GM18505 (cell line): Measurements from ENCODE around the gene FGF22.

ENCODE experiments used
- ATAC-seq: cut with Tn5 transposase; IDR thresholded peaks from one replicate; pipeline ENCODE4 v1.9.1; 2021; ENCODE audit not compliant: unreplicated experiment
- POLR2A ChIP-seq: IDR thresholded peaks from 4 replicates; pipeline ENCODE4 v1.6.1; 2011; ENCODE audit warnings: borderline replicate concordance; ENCODE audit not compliant: insufficient read depth, insufficient read length; ENCODE audit errors: extremely low read depth

Gene FGF22

GRCh38 chr19:639253-640160 lies at the start of gene FGF22:
TSS of gene FGF22 (plus strand) at chr19:639879. CDS start at chr19:639926, 47 bp downstream.
- no peak for TF ChIP-seq POLR2A
- ATAC-seq = peak; percentile 46

- no peak for TF ChIP-seq POLR2A
- no peak for ATAC-seq
Observed at GRCh38 chr19:590396-590745, 49.3 kb upstream of the FGF22 start.

GRCh38 chr19:590750-591098 lies 49.0 kb upstream of the FGF22 start:
- no peak for ATAC-seq
- TF ChIP-seq POLR2A = no peak

GRCh38 chr19:591099-591958 lies 48.4 kb upstream of the FGF22 start:
- TF ChIP-seq POLR2A = no peak
- ATAC-seq = no peak

- TF ChIP-seq POLR2A = no peak
- no peak for ATAC-seq
Observed at GRCh38 chr19:592101-592500, 47.6 kb upstream of the FGF22 start.

GRCh38 chr19:593055-593454 lies 46.6 kb upstream of the FGF22 start:
- TF ChIP-seq POLR2A = no peak
- ATAC-seq = no peak

- TF ChIP-seq POLR2A = no peak
- no peak for ATAC-seq
Observed at GRCh38 chr19:593505-593904, 46.2 kb upstream of the FGF22 start.

- ATAC-seq = no peak
- no peak for TF ChIP-seq POLR2A
Observed at GRCh38 chr19:594265-594870, 45.3 kb upstream of the FGF22 start.

- no peak for ATAC-seq
- no peak for TF ChIP-seq POLR2A
Observed at GRCh38 chr19:595326-596262, 44.1 kb upstream of the FGF22 start.

- TF ChIP-seq POLR2A = no peak
- no peak for ATAC-seq
Observed at GRCh38 chr19:596263-596655, 43.4 kb upstream of the FGF22 start.

GRCh38 chr19:597406-598315 lies 42.0 kb upstream of the FGF22 start:
- no peak for ATAC-seq
- no peak for TF ChIP-seq POLR2A

GRCh38 chr19:601310-601709 lies 38.4 kb upstream of the FGF22 start:
- ATAC-seq = no peak
- no peak for TF ChIP-seq POLR2A
